Neural crest cell (in vitro differentiated cells): ENCODE data around the gene PTEN. TPM values are rescaled to one million over a fixed set of nuclear protein-coding genes. Genes with fewer than 3 reads are reported as not detected.
A peak's percentile ranks its signal among the peaks of the same experiment; 100 is the strongest.
"Not testable (repeated sequence)": the region's sequence is repeated elsewhere in the genome, so short reads cannot be mapped to it uniquely, and the experiment has no call there.

Experiments used
- DNase-seq: peaks from one replicate; pipeline ENCODE4 v3.0.0; 2021; ENCODE audit warnings: low read depth, mixed read lengths, low spot score
- H3K27ac Mint-ChIP-seq: one replicate; pipeline ENCODE4 v1.8.0; 2021; ENCODE audit warnings: mild to moderate bottlenecking, mixed read lengths; ENCODE audit not compliant: unreplicated experiment
- H3K27me3 Mint-ChIP-seq: 2 replicates; pipeline ENCODE4 v1.8.0; 2021; ENCODE audit warnings: low read depth, mild to moderate bottlenecking, mixed read lengths
- H3K36me3 Mint-ChIP-seq: 2 replicates; pipeline ENCODE4 v1.8.0; 2021; ENCODE audit warnings: low read depth, mild to moderate bottlenecking, mixed read lengths
- H3K4me1 Mint-ChIP-seq: 2 replicates; pipeline ENCODE4 v1.8.0; 2021; ENCODE audit warnings: mixed read lengths
- H3K4me3 Mint-ChIP-seq: one replicate; pipeline ENCODE4 v1.8.0; 2021; ENCODE audit warnings: mild to moderate bottlenecking, mixed read lengths
- H3K9me3 Mint-ChIP-seq: 2 replicates; pipeline ENCODE4 v1.8.0; 2021; ENCODE audit warnings: mixed read lengths
- CTCF ChIP-seq: fragments of 200-600 bp; sonication (generic); conservative IDR thresholded peaks from 2 replicates; pipeline ENCODE4 v1.5.0; 2021; ENCODE audit warnings: antibody characterized with exemption, mild to moderate bottlenecking
- total RNA-seq: library from RNA; stranded (reverse); gene quantifications from 2 replicates; pipeline ENCODE4 v1.2.1, GENCODE V29; 2021

Gene PTEN
- total RNA-seq, 1 donor from 2014 or later: 52.5 TPM

DNA sequence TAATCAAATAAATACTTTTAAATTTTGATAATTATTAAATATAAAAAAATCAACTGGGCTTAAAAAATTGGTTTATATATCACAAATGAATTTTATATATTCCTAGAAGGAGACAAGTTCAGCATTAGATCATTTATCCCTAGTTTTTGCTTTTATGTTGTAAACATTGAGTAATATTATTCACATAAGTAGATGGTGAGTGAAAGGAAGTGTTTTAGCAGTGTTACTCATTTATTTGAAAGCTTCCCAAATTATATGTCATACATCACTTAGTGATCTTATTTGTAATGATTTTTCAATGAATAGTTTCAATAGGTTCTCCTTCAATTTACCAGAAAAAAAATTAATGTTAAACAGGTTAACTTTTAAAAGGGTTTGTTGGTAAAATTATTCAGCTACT lies 15.9 kb upstream of the PTEN start:
- peaks cover 5% of the 10 kb centered on the region for H3K9me3 Mint-ChIP-seq
- no peaks in the 10 kb centered on the region for H3K27me3 Mint-ChIP-seq
- no peak overlapping the region for H3K27ac Mint-ChIP-seq
- H3K4me3 Mint-ChIP-seq: no peak overlapping the region
- peaks cover 18% of the 10 kb centered on the region for H3K4me1 Mint-ChIP-seq
- H3K36me3 Mint-ChIP-seq: no peaks in the 10 kb centered on the region
- no peak for DNase-seq
- no peak for TF ChIP-seq CTCF

- Mint-ChIP-seq H3K27me3 (no peaks in the 10 kb centered on the region), H3K4me1 (peaks cover 12% of the 10 kb centered on the region), H3K27ac (no peak overlapping the region), H3K9me3 (no peaks in the 10 kb centered on the region), H3K4me3 (no peak overlapping the region), H3K36me3 (no peaks in the 10 kb centered on the region)
- TF ChIP-seq CTCF: no peak
- no peak for DNase-seq
Observed at GRCh38 chr10:87849001-87849400, 14.4 kb upstream of the PTEN start.

- H3K9me3 Mint-ChIP-seq: no peaks in the 10 kb centered on the region
- no peaks in the 10 kb centered on the region for H3K36me3 Mint-ChIP-seq
- no peak overlapping the region for H3K4me3 Mint-ChIP-seq
- H3K4me1 Mint-ChIP-seq: peaks cover 12% of the 10 kb centered on the region
- H3K27me3 Mint-ChIP-seq: no peaks in the 10 kb centered on the region
- TF ChIP-seq CTCF: peak; percentile 71
- DNase-seq: peak; percentile 13
- H3K27ac Mint-ChIP-seq: no peak overlapping the region
Observed at GRCh38 chr10:87850742-87851205, 12.7 kb upstream of the PTEN start.

- DNase-seq: no peak
- H3K36me3 Mint-ChIP-seq: no peaks in the 10 kb centered on the region
- no peaks in the 10 kb centered on the region for H3K9me3 Mint-ChIP-seq
- no peak overlapping the region for H3K4me3 Mint-ChIP-seq
- peaks cover 12% of the 10 kb centered on the region for H3K4me1 Mint-ChIP-seq
- TF ChIP-seq CTCF: no peak
- no peaks in the 10 kb centered on the region for H3K27me3 Mint-ChIP-seq
- H3K27ac Mint-ChIP-seq: no peak overlapping the region
Observed at GRCh38 chr10:87852089-87852488, 11.3 kb upstream of the PTEN start.

DNA sequence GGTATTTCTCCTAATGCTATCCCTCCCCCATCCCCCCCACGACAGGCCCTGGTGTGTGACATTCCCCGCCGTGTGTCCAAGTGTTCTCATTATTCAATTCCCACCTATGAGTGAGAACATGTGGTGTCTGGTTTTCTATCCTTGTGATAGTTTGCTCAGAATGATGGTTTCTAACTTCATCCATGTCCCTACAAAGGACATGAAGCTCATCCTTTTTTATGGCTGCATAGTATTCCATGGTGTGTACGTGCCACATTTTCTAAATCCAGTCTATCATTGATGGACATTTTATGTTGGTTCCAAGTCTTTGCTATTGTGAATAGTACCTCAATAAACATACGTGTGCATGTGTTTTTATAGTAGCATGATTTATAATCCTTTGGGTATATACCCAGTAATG lies 8.2 kb upstream of the PTEN start:
- H3K4me3 Mint-ChIP-seq, H3K9me3 Mint-ChIP-seq, H3K36me3 Mint-ChIP-seq, H3K27me3 Mint-ChIP-seq, DNase-seq, H3K27ac Mint-ChIP-seq: not testable (repeated sequence)
- peaks cover 11% of the 10 kb centered on the region for H3K4me1 Mint-ChIP-seq

- H3K27ac Mint-ChIP-seq, H3K27me3 Mint-ChIP-seq, DNase-seq, H3K4me3 Mint-ChIP-seq, H3K9me3 Mint-ChIP-seq, H3K36me3 Mint-ChIP-seq: not testable (repeated sequence)
- peaks cover 10% of the 10 kb centered on the region for H3K4me1 Mint-ChIP-seq
Observed at GRCh38 chr10:87855665-87856064, 7.8 kb upstream of the PTEN start.
